NCI-H82 treated with DMSO at 0.1 percent for 48 hours (cell line): Measurements from ENCODE around the gene FAM120A.

Source experiments
- DNase-seq: peaks from one replicate; lab custom pipeline; 2025; ENCODE audit not compliant: unreplicated experiment; lab: John Stamatoyannopoulos, UW

Gene FAM120A

DNA sequence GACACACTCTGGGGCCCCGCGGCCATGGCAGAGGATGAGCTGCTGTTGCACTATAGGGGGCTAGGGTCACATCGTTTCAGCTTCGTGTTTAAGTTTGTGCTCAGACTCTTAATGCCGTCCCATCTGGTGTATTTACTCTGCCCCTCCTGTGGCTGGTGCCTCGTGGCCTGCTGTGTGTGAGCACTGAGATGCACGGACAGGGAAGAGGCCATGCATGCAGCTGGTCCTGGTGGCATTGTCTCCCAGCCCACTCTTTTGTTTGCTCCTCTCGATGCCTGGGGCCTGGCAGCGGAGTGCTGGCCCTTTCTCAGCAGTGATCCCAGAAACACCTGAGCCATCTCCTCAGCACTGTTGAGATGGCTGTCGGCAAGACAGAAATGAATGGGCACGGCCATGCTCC is 94.9 kb downstream of the FAM120A start:
- DNase-seq: no peak

- DNase-seq: no peak
These were observed 98.1 kb downstream of the FAM120A start for GRCh38 chr9:93549611-93550010.

GRCh38 chr9:93552923-93553322 is 101.4 kb downstream of the FAM120A start:
- no peak for DNase-seq

DNA sequence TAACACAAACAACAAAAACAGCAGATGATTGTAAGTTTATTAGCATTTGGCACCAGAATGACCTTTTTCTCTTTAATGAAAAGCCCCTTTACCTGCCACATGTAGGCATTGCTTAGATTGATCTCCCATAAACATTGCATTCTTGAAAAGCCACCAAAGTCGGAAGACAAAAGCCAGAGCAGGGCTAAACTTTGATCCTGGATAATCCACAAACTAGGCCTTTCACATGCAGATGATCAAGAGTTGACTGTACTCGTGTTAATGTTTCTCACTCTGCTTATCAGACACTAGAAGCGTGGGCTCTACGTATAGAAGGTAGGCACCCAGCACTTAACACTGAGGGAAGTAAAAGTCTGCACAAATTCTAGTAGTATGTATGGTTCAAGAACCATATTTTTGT is 103.9 kb downstream of the FAM120A start:
- DNase-seq: no peak

GRCh38 chr9:93557366-93558137 is 106.1 kb downstream of the FAM120A start:
- DNase-seq: no peak

GRCh38 chr9:93558503-93558902 is 107.0 kb downstream of the FAM120A start:
- DNase-seq: no peak

DNA sequence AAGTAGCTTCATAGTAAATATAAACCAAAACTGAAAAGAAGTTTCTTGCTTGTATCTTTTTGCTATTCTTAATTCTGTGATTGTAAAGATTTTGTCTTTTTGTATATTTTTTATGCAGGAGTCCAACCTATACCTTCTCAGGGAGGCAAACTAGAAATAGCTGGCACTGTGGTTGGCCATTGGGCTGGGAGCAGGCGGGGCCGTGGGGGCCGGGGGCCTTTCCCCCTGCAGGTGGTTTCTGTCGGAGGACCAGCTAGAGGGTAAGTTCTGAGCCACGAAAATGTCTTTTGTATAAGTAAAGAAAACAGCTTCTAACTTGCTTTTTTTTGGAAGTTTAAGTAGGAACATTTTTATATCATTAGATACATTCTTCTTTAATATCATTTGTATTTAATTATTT is 109.5 kb downstream of the FAM120A start:
- DNase-seq: no peak

- DNase-seq: no peak
These were observed 110.7 kb downstream of the FAM120A start for GRCh38 chr9:93562157-93562556.

DNA sequence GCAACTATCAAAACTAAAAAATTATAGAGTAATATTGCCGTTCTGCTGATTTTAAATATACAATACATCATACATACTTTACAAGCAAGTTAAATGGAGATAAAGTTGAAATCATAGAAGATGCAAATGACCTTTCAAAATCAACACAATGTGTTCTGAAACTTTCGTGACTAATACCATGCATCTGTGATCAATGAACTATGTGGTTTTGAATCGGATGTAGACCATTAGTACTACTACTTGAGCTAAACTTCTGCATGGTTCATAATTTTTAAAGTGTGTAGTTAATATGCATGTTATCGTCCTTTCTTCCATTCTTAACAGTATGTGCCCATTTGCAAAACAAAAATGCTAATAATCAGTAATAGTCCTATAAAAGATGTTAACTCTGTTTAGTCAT is 113.6 kb downstream of the FAM120A start:
- DNase-seq: no peak

DNA sequence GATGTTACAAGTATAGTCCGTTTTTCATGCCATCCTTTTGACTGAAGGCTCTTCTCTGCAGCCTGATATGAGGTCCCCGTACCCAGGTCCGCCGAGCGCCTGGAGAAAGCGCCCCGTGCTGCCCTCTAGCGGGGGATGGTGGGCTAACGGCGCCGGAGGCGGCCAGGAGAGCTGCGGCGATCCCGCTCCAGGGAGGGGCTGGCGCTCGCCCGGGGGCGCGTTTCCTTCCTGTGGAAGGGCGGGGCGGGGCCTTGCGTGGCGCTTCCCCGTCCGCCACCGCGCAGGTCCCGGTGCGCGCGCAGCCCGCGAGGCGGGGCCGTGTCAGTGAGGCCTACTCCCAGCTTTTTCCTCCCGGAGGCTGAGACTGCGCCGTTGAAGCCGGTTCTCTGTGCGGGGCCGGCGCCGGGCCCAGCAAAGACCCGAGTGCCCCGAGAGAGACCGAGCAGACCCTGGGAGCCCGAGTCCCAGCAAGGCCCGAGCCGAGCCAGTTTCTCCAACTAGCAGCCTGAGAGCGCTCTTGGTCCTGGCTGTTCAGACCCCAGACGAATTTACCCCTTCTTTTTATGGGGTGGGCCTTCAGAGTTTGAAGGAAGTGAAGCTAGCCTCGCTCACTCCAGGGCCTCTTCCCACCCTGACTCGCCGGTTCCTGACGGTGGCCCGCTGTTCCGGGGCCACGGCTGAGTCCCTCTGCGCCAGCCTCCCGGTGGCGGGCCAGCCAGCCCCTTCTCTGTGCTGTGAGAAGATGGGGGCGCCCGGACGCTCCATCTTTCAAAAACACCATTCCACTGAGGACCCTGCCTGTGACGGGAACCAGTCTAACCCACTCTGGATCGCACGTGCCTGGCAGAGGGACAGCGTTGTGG is 115.2 kb downstream of the FAM120A start:
- peak; percentile 76 for DNase-seq

DNA sequence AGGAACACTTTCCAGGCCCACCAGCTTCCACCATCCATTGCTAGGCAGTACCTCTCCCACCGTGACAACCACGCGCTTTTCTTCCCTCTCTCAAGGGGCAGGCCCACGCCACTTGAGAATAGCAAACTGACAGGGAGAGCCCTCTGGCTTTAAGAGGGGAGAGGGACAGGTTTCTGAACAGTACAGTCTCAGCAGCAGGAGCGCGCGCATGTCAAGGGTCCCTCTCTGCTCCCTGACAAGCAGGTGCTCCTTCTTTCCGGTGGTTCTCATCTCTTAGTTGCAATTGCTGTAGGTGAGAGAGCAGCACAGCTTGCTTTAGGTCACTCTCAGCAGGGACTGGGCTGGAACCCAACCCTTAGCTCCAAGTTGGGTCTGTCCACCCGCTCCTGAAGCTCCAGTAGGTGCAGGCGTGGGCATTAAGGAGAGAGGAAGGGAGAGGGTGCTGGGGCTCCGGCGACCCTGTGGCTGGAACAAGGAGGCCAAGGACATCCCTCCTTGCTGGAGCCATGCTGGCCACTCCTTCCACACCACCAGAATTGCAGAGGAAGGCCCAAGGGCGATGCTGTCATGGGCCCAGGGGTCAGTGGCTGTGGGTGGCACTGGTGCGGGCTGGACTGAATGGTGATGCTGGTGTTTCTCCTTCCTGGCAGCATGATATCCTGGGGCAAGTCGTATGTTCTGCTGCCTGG is 115.9 kb downstream of the FAM120A start:
- no peak for DNase-seq

DNA sequence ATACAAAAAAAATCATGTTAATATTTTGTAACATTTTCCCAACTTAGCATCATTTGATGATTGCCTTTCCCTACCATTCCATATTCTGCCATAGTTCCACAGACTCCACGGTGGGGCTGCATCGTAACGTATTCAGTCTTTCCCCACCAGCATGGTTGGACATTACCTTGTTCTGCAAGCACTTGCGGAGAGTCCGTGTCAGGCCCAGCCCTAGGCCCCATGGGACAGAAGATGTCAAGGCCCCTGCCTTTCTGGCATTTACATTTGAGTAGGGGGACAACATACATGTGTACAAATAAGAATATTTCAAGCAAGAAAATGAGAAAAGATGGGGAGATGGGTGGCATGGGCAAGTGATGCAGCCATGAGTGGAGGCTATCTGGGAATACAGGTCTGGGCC is 116.7 kb downstream of the FAM120A start:
- DNase-seq: no peak

DNA sequence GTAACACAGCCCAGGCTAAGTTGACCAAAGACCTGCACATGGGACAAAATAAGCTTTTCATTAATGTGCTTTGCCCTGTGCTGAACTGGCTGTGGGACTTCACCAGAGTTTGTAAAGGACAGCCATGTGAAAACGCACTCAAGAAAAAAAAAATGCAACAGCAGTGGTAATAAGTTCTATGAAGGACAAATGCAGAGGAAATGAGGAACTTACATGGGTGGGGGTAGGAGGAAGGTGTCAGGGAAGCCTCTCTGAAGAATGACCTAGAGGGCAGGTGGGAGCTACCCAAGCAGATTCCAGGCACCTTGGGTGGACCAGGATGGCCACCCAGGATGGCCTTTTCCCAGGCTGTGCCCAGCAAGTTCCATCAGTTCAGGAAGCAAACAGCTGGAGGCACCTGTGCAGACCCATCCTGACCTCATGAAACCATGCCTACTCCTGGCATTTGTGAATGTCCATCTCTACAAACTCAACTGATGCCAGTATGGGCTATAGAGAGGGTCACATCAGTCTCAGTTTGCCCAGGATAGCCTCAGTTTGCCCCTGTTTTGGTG is 118.2 kb downstream of the FAM120A start:
- no peak for DNase-seq

DNA sequence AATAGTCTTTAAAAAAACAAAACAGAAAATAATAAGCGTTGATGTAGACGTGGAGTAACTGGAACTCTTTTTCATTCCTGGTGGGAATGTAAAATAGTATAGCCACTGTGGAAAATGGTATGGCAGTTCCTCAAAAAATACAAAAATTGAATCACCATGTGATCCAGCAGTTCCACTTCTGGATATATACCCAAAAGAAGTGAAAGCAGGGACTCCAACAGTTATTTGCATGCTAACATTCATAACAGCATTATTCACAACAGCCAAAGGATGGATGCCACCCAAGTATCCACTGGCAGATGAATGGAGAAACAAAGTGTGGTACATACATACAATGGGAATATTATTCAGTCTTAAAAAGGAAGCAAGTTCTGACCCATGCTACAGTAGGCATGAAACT is 120.7 kb downstream of the FAM120A start:
- no peak for DNase-seq

DNA sequence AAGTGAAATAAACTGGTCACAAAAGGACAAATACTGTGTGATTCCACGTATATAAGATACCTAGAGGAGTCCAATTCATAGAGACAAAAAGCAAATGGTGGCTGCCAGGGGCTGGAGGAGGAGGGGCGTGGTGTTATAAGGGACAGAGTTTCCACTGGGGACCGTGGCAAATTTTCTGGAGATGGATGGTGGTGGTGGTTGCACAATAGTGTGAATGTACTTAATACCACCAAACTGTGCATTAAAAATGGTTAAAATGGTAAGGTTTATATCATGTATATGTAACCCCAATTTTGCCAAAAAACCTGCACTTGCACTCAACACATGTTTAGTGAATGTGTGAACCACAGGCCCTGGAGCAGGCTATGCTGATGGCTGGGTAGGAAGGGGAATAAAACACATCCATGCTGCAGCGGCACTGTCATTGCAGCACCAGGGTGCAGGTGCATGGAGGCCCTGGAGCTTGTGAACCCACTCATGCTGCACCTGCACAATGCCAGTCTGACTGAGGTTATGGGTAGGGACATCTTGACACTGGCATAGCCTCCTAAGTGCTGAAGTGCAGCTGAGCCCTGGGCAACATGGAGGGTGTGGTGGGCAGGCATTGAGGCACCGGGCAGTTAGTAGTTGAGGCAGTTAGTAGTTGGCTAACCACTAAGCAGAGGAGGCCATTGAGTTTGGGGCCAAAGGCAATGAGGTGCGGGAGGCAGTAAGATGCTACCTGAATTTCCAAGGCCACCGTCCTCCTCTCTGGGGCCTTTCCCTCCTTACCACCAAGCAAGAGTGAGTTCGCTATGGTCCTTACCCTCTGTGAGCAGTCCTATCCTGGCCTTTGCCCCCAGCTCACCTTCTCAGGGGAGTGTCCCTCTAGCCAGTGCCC is 121.4 kb downstream of the FAM120A start:
- DNase-seq: no peak

- no peak for DNase-seq
These were observed 122.0 kb downstream of the FAM120A start for GRCh38 chr9:93573516-93573828.

- no peak for DNase-seq
These were observed 122.8 kb downstream of the FAM120A start for GRCh38 chr9:93574091-93574899.

DNA sequence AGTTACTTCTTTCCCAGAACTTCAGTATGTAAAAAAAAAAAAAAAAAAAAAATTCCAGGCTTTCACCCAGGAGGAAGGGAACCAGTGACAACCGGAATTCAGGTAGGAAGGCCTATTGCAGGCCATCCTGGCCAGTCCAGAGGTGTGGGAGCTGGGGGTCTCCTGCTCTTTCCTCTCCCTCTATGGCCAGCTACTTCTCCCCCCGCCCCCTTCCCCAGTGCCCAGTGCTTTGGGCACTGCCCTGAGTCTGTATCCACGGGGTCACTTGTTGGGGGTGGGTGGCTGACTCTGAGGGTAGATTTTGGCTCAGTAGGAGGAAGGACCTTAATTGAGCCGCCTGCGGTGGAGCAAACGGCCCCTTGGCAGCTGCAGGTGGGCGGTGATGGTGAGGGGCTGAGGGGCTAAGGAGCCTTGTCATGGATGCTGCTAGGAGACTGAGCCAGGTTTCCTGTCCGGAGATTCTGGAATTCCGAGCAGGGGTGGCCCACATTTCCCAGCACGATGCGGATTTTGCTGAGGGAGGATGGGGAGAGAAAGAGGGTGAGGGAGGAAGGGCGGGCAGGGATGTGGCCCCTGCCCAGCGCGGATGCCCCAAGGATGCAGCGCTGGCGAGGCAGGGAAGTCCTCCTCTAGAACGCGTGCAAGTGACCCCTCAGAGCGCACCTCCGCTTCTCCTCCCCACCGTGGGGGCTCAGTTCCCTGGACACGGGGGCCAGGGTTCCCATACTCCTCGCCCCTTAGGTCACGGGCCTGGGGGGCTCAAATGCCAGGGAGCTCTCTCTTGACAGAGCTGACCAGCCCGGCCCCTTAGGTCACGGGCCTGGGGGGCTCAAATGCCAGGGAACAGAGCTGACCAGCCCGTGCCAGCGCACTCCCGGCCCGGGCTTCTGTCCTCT is 123.7 kb downstream of the FAM120A start:
- DNase-seq: no peak

GRCh38 chr9:93575796-93576257 is 124.3 kb downstream of the FAM120A start:
- no peak for DNase-seq
